HG03066 (cell line): ENCODE measurements around the gene PRSS21.

ENCODE experiments used
- ATAC-seq: cut with Tn5 transposase; IDR thresholded peaks from one replicate; pipeline ENCODE4 v1.9.1; 2021; ENCODE audit warnings: low read depth; ENCODE audit not compliant: unreplicated experiment

PRSS21 gene

DNA sequence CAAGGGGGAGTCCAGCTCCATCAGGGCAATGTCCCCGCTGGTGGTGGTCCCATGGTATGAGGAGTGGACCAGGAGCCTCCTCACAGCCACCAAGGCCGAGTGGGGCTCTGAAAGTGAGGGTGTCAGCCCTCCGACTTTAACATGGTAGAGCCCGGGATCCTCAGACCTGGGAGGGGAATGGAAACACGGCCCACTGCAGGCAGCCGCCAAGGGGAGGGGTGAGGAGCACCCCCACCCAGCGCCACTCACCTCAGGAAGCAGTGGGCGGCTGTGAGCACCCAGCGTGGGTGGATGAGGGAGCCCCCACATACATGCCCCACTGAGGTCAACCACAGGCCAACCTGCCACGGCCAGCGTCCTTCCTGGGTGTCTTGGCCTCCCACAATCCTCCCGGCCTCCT, 23.9 kb downstream of the PRSS21 start:
- ATAC-seq: no peak

DNA sequence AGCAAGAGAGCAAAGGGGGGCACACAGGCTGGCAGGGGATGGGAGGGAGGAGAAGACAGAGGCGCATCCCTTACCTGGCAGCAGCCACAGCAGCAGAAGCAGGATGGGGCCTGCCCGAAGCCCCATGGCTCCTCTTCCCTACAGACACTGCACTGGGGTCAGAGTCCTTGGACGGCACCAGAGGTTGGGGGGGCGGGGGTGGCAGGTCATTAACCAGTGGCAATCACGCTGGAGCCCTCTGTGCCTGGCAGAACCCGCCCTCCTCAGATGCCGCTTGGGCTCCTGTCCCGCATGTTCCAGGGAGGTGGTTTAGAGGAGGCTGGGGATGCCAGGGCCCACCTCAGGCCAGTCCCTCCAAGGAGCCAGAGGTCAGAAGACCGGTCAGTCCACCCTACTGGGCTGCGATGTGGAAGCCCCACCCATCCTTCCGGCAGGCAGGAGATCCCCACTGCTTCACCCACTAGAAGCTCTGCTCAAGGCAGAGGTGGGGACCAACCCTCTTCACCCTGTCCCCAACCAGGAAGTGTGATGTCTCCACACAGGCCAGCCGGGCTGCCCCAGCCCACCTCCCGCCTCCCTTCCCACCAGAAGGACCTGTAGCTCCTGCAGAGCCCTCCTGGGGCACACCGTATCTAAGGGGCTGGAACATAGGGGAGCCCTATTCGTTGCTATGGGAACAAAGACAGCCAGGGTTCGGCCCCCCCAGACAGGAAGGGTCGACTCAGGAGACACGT, 24.7 kb downstream of the PRSS21 start:
- ATAC-seq: no peak

DNA sequence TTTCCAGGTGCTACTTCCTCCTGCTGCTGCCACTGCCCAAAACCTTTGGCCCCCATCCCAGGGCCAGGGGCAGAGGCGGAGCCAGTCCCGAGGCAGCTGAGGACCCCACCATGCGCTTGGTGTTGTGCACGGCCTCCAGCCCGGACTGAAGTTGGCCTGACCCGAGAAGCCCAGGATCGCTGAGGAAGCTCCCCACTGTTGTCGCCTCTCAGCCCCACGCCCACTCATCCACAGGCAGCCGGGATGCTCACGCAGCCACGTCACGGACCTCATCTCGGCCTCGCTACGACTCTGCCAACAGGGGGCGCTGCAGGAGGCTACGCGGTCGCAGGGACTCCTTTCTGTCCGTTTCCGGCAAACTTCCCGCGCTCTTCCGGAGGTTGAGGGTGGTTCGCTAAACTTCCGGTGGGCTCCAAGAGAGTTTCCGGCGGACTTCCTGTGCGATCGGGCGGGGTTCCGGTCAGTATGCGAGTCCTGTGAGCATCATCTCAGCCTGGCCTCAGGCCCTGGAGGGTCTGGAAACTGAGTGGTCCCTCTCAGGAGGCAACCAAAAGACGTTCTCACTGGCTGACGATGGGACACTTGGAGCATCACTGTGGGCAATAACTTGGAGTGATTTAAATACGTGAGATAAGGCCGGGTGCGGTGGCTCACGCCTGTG, 25.4 kb downstream of the PRSS21 start:
- no peak for ATAC-seq

DNA sequence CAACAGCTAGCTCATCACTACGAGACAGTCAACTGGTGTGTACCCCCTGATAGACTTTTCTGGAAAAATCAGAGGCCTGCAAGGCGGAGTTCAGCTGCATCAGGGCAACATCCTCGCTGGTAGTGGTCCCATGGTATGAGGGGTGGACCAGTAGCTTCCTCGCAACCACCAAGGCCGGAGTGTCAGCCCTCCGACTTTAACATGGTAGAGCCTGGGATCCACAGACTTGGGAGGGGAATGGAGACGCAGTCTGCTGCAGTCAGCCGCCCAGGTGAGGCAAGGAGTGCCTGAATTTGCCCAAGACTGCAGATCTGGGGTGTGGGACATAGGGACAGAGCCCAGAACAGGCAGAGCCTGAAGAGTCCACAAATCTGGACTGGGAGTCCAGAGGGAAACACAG, 26.5 kb downstream of the PRSS21 start:
- ATAC-seq: no peak

- ATAC-seq: no peak
These were observed 28.1 kb downstream of the PRSS21 start for GRCh38 chr16:2845116-2845515.

DNA sequence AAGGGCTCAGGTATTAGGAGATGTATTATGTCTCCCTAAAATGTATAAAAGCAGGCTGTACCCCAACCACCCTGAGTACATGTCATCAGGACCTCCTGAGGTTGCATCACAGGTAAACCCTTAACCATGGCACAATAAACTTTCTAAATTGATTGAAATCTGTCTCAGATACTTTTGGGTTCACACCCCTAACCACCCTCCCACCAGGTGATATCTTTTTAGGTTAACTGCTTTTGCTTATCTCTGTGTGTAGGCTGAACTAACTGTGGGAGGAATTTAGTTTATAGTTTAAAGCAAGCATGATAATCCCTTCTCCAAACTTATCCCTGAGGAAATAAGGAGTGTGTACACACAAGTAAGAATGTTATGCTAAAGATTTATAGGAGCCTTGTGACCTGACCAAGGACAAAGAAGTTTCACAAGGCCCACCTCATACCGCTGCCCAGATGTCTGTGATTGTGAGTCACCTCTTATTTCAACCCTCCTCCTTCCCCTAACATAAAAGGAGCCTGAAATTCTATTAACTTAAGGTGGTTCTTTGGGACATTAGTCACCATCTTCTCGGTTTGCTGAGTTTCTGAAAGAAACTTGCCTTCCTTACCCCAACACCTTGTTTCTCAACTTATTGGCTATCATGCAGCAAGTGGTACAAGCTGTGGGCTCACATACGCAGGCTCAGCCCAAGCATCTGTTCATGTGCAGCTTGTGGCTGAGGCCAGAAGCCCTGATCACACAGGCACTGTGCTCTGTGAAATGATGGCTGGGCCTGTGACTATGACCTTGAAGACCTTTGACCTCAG, 29.7 kb downstream of the PRSS21 start:
- ATAC-seq: no peak

DNA sequence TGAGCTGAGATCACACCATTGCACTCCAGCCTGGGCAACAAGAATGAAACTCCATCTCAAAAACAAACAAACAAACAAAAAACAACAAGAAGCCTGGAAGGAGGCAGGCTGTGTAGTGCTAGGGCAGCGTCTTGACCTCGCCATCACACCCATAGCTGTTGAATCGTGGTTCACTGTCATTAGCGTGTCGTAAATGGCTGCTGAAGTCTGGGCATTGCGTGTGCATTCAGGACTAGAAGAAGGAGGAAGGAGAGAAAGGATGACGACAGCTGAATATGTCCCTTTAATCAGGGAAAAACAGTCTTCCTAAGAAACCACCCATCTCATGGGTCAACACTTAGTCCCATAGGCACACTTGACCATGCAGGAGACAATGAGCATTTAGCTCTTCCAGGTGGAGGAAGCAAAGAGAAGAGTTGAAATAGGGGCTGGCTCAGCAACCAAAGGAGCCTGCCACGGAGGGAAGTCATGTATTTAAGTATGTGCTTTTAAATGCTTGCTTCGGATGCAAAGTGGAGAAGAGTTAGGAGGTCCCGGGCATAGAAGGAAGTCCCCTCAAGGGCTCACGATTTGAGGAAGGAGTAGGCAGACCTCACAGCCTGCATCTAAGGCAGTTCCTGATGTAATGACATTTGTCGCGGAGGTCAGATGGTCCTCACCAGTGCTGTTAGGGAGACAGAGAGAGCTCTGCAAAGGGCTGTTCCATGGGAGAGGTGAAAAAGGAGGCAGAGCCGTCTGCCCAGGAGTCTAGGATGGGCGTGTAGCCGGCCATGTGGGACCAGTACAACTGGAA, 32.1 kb downstream of the PRSS21 start:
- ATAC-seq: no peak

DNA sequence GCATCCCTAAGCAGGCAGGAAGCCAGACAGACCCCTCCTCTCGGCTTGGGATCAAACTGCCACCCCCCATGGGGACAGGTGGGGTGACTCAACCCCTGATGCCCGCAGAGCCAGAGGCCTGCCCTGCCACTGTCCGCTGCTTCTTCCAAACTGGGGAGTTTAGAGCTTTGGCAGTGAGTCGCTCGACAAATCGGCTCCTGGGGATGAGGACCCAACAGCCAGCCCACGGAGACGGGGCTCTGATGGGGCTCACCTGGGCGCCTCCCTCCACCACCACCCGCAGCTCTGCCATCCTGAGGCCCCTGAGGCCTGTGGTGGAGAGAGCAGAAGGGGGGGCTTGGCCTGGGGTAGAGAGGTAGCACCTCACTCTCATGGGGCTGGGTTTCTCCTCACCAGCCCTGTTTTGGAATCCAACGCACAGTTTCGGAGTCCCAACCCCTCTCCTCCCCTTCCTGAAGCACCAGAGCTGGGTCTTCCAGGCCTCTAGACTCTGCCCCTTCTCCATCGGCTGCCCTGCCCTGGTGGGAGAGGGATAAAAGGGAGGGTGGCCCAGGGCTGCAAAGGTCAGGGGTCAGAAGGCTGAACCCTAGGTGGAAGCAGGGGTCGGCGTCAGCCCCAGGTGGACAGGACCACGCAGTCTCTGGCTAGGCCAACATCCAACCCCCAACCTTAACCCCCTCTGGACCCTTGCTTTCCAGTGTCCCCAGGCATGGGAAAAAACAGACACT, 35.1 kb downstream of the PRSS21 start:
- ATAC-seq: no peak

GRCh38 chr16:2852731-2853507, 35.9 kb downstream of the PRSS21 start:
- no peak for ATAC-seq

DNA sequence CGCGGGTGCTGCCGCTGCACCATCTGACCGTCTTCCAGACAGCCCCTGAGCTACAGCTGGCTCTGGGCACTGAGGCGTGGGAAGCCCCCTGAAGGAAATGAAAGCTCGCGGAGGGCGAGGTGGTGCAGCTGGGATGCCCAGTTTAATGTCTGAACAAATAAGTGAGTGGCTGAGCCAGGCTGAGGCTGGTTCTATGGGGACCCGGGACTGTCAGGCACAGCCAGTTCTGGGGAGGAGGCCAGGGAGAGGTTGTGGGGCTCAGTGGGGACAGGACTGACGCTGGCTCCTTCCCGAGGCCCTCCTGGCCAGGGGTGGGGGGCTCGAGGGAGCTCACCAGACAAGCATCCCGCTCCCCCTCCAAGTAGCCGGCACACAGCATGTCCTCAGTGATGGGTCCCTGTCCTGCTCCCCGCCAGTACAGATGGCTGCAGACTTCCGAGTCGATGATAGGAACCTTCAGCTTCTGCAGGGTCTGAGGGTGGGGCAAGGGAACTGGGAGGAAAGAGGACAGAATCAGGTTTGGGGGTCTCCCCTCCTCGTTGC, 36.6 kb downstream of the PRSS21 start:
- ATAC-seq: no peak

GRCh38 chr16:2854700-2855309, 37.8 kb downstream of the PRSS21 start:
- ATAC-seq: no peak

- no peak for ATAC-seq
These were observed 38.5 kb downstream of the PRSS21 start for GRCh38 chr16:2855536-2855935.

GRCh38 chr16:2856061-2856670, 39.1 kb downstream of the PRSS21 start:
- no peak for ATAC-seq

GRCh38 chr16:2856686-2857450, 39.8 kb downstream of the PRSS21 start:
- no peak for ATAC-seq

- ATAC-seq: no peak
These were observed 40.6 kb downstream of the PRSS21 start, which contains the start of gene PRSS22 for GRCh38 chr16:2857451-2858244. Gene PRSS22 (minus strand): TSS chr16:2858170. CDS start chr16:2858104, 66 bp downstream.

- no peak for ATAC-seq
These were observed 41.4 kb downstream of the PRSS21 start for GRCh38 chr16:2858245-2859025.
